Fibroblast of lung (primary cell): Measurements from ENCODE around the gene POLR2H. TPM values are rescaled to one million over a fixed set of nuclear protein-coding genes. Genes with fewer than 3 reads are reported as not detected.

Experiments
- DNase-seq, 2 donors: peaks; one replicate each; pipeline versions ENCODE4 v3.0.0 to v3.0.0-alpha.2; 2010; ENCODE audit warnings: low read depth in 2 of 2
- H2AFZ ChIP-seq: 2 replicates; pipeline ENCODE4 v1.5.1; 2012; ENCODE audit warnings: low read length, control low read depth, inconsistent platforms
- H3K27ac ChIP-seq: 2 replicates; pipeline ENCODE4 v1.5.1; 2011; ENCODE audit warnings: low read length, control low read depth; ENCODE audit not compliant: insufficient read depth
- H3K27me3 ChIP-seq: 2 replicates; pipeline ENCODE4 v1.5.1; 2011; ENCODE audit warnings: mild to moderate bottlenecking, low read length; ENCODE audit not compliant: control insufficient read depth, insufficient read depth
- H3K36me3 ChIP-seq: 2 replicates; pipeline ENCODE4 v1.5.1; 2011; ENCODE audit warnings: low read length; ENCODE audit not compliant: control insufficient read depth, insufficient read depth
- H3K4me1 ChIP-seq: 2 replicates; pipeline ENCODE4 v1.5.1; 2011; ENCODE audit warnings: low read length; ENCODE audit not compliant: control insufficient read depth, insufficient read depth; ENCODE audit errors: extremely low read depth
- H3K4me2 ChIP-seq: 2 replicates; pipeline ENCODE4 v1.5.1; 2011; ENCODE audit warnings: low read length, control low read depth; ENCODE audit not compliant: insufficient read depth; ENCODE audit errors: extremely low read depth
- H3K4me3 ChIP-seq, 4 experiments: fragments of 200-600 bp in 1 of 4; sonication (generic) in 1 of 4; replicated peaks in 1 of 4; 2 replicates each; pipeline ENCODE4 v1.5.1; 2011 to 2016; ENCODE audit warnings: low read length in 4 of 4, low read depth in 3 of 4, mild to moderate bottlenecking in 3 of 4, control low read depth in 2 of 4, inconsistent platforms in 1 of 4, mixed read lengths in 1 of 4; ENCODE audit not compliant: insufficient read depth in 1 of 4; ENCODE audit errors: control extremely low read depth in 1 of 4
- H3K79me2 ChIP-seq: 2 replicates; pipeline ENCODE4 v1.5.1; 2012; ENCODE audit warnings: mild to moderate bottlenecking, low read length, inconsistent platforms; ENCODE audit not compliant: control insufficient read depth, insufficient read depth
- H3K9ac ChIP-seq: 2 replicates; pipeline ENCODE4 v1.5.1; 2011; ENCODE audit warnings: mild to moderate bottlenecking, low read length, control low read depth; ENCODE audit not compliant: insufficient read depth
- H3K9me3 ChIP-seq: 2 replicates; pipeline ENCODE4 v1.5.1; 2012; ENCODE audit warnings: low read depth, low read length; ENCODE audit not compliant: control insufficient read depth, insufficient read depth
- H4K20me1 ChIP-seq: 2 replicates; pipeline ENCODE4 v1.5.1; 2011; ENCODE audit warnings: low read length; ENCODE audit not compliant: control insufficient read depth, insufficient read depth; ENCODE audit errors: extremely low read depth
- CTCF ChIP-seq, 2 donors: IDR thresholded peaks in 1 of 2; conservative IDR thresholded peaks in 1 of 2; 1 replicate in 1 of 2; 2 replicates in 1 of 2; pipeline ENCODE4 v1.5.1; 2011 to 2012; ENCODE audit warnings: low read length in 2 of 2, control low read depth in 1 of 2, inconsistent platforms in 1 of 2, low read depth in 1 of 2, mild to moderate bottlenecking in 1 of 2
- EZH2 ChIP-seq: IDR thresholded peaks from 2 replicates; pipeline ENCODE4 v1.5.1; 2012; ENCODE audit warnings: low read length, control low read depth, mild to moderate bottlenecking; ENCODE audit errors: missing control alignments
- polyA plus RNA-seq, 2 donors: library from polyadenylated mRNA; depleted of rRNA in 1 of 2; stranded (reverse) in 1 of 2; unstranded in 1 of 2; fragments of >200 nt; gene quantifications; 2 replicates each; pipeline ENCODE4 v1.2.1, GENCODE V29; 2011 to 2012; ENCODE audit warnings: missing spikeins in 1 of 2
- total RNA-seq: library from RNA; depleted of rRNA; stranded (reverse); fragments of >200 nt; gene quantifications from 2 replicates; pipeline ENCODE4 v1.2.1, GENCODE V29; 2014

The POLR2H gene
- total and polyA plus RNA-seq, 2 donors (not counting 1 experiment from before 2014, with no cell fraction given): 62.4 to 100 TPM

GRCh38 chr3:184409946-184410500, 48.5 kb downstream of the POLR2H start:
- TF ChIP-seq CTCF (conservative IDR thresholded peaks at IDR 0.05 in 1 of 2, IDR thresholded peaks at IDR 0.05 in 1 of 2; ENCODE audit: low read depth in 1 of 2, low read length in 2 of 2) (no peak), EZH2 (no peak)
- Histone ChIP-seq H3K9me3 (no peaks in the 10 kb centered on the region), H2AFZ (no peak overlapping the region), H3K4me2 (no peak overlapping the region), H3K4me3 (no peak overlapping the region), H3K79me2 (no peaks in the 10 kb centered on the region), H3K27ac (no peak overlapping the region), H3K27me3 (peaks cover 4% of the 10 kb centered on the region), H3K9ac (no peak overlapping the region), H3K4me1 (no peaks in the 10 kb centered on the region), H3K36me3 (no peaks in the 10 kb centered on the region), H4K20me1 (no peaks in the 10 kb centered on the region)
- DNase-seq: no peak

GRCh38 chr3:184414418-184415202, 53.1 kb downstream of the POLR2H start:
- Histone ChIP-seq H3K9me3 (no peaks in the 10 kb centered on the region), H3K27me3 (no peaks in the 10 kb centered on the region), H3K4me1 (no peaks in the 10 kb centered on the region), H2AFZ (no peak overlapping the region), H3K36me3 (no peaks in the 10 kb centered on the region), H3K4me3 (no peak overlapping the region), H3K27ac (no peak overlapping the region), H3K9ac (no peak overlapping the region), H3K4me2 (no peak overlapping the region), H4K20me1 (no peaks in the 10 kb centered on the region), H3K79me2 (no peaks in the 10 kb centered on the region)
- no peak for DNase-seq
- TF ChIP-seq CTCF (conservative IDR thresholded peaks at IDR 0.05 in 1 of 2, IDR thresholded peaks at IDR 0.05 in 1 of 2; ENCODE audit: low read depth in 1 of 2, low read length in 2 of 2): no peak
- TF ChIP-seq EZH2: no peak

- H3K27me3 ChIP-seq: no peaks in the 10 kb centered on the region
- no peak overlapping the region for H3K27ac ChIP-seq
- H3K79me2 ChIP-seq: no peaks in the 10 kb centered on the region
- TF ChIP-seq EZH2: no peak
- H3K36me3 ChIP-seq: no peaks in the 10 kb centered on the region
- H3K4me1 ChIP-seq: no peaks in the 10 kb centered on the region
- no peak overlapping the region for H3K9ac ChIP-seq
- no peak for DNase-seq
- no peak overlapping the region for H2AFZ ChIP-seq
- no peaks in the 10 kb centered on the region for H3K9me3 ChIP-seq
- no peak overlapping the region for H3K4me2 ChIP-seq
- H4K20me1 ChIP-seq: no peaks in the 10 kb centered on the region
- H3K4me3 ChIP-seq: no peak overlapping the region
Measured at GRCh38 chr3:184415203-184415490, 53.6 kb downstream of the POLR2H start.
